K562 (cell line): Measurements from ENCODE around the gene TP53I13. TPM values are rescaled to one million over a fixed set of nuclear protein-coding genes. Genes with fewer than 3 reads are reported as not detected.

Experiments used
- DIDO1 ChIP-seq: fragments of 450-650 bp; IDR thresholded peaks from 2 replicates; pipeline ENCODE4 v1.6.1; 2016; ENCODE audit warnings: low read depth, missing biosample characterization, missing genetic modification characterization
- OTX1 ChIP-seq: fragments of 450-650 bp; formaldehyde crosslinking; IDR thresholded peaks from 2 replicates; pipeline ENCODE4 v1.4.0; 2022; ENCODE audit warnings: mild to moderate bottlenecking
- ZFX ChIP-seq: sonication (generic); formaldehyde crosslinking; IDR thresholded peaks from 2 replicates; pipeline ENCODE4 v1.8.0; 2022; ENCODE audit warnings: mild to moderate bottlenecking, missing genetic modification reagents, moderate library complexity
- polyA plus RNA-seq, 8 experiments: library from polyadenylated mRNA; depleted of rRNA in 4 of 8; stranded (reverse) in 5 of 8; unstranded in 3 of 8; fragments of >200 nt; fragmentation: Nextera tagmentation in 2 of 8; fragmentation: Illumina TruSeq in 1 of 8; extraction: Ambion mirVana in 2 of 8; extraction: Trizol in 1 of 8; gene quantifications; 2 replicates each; pipeline versions ENCODE4 v1.2.1 to v1.2.3, GENCODE V29; 2011 to 2014; ENCODE audit warnings: inconsistent platforms in 1 of 8, missing spikeins in 1 of 8
- total RNA-seq, 7 experiments: library from RNA; depleted of rRNA in 6 of 7; stranded (reverse); fragments of >200 nt in 6 of 7; fragmentation: Illumina TruSeq in 2 of 7; extraction: Trizol in 2 of 7; gene quantifications; 2 replicates each; pipeline versions ENCODE4 v1.2.1 to v1.2.3, GENCODE V29; 2011 to 2021; ENCODE audit warnings: low replicate concordance in 1 of 7
- TF ChIP-seq, protein P1 (sequence below), 2 experiments: fragments of 150-350 bp in 1 of 2; IDR thresholded peaks; 2 replicates each; pipeline ENCODE4 v1.6.1; 2012 to 2016; ENCODE audit warnings: low read depth in 2 of 2, low read length in 2 of 2, mild to moderate bottlenecking in 1 of 2, moderate library complexity in 1 of 2
- TF ChIP-seq, protein P2 (sequence below): fragments of 450-650 bp; IDR thresholded peaks from one replicate; pipeline ENCODE4 v1.6.1; 2018; ENCODE audit warnings: mild to moderate bottlenecking, moderate library complexity; ENCODE audit not compliant: partially characterized antibody
- TF ChIP-seq, protein P3 (sequence below): fragments of 450-650 bp; IDR thresholded peaks from 2 replicates; pipeline ENCODE4 v1.6.1; 2016; ENCODE audit warnings: antibody characterized with exemption
- TF ChIP-seq, protein P4 (sequence below): fragments of 450-650 bp; IDR thresholded peaks from 2 replicates; pipeline ENCODE4 v1.6.1; 2018; ENCODE audit warnings: mild to moderate bottlenecking, low read depth; ENCODE audit not compliant: partially characterized antibody

The TP53I13 gene
- total and polyA plus RNA-seq, 9 of the 15 experiments (the other 6 are each of a cell fraction or from before 2014, with no cell fraction given), result 0.08 to 28.3 (median 9.1) TPM

DNA sequence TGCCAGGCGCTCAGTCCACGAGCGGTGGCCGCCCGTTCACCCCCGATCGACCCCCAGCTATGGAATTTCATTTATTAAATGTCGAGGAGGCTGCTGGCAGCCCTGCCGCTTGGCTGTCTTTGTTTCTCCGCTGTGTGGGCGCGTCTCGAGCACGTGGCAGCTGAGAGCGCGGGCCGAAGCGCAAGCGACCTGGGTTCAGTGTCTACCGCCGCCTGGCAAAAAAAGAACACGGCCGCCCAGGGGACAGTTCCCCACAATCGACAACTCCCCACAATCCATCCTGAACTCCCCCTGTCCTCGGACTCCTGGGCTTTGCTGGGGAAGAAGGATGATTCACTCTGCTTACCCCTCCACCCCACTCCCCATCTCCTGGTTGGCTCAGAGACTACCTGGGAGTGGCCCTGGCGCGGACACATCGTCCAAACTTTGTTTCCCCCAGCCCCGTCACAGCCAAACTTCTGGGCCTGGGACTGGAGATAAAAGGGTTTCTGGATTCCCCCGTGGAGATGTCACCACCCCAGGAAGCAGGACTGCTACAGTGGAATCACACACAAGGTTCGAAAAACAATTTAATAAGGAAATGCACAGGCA lies 22.7 kb downstream of the TP53I13 start (continued):
- TF ChIP-seq, protein P1, sequence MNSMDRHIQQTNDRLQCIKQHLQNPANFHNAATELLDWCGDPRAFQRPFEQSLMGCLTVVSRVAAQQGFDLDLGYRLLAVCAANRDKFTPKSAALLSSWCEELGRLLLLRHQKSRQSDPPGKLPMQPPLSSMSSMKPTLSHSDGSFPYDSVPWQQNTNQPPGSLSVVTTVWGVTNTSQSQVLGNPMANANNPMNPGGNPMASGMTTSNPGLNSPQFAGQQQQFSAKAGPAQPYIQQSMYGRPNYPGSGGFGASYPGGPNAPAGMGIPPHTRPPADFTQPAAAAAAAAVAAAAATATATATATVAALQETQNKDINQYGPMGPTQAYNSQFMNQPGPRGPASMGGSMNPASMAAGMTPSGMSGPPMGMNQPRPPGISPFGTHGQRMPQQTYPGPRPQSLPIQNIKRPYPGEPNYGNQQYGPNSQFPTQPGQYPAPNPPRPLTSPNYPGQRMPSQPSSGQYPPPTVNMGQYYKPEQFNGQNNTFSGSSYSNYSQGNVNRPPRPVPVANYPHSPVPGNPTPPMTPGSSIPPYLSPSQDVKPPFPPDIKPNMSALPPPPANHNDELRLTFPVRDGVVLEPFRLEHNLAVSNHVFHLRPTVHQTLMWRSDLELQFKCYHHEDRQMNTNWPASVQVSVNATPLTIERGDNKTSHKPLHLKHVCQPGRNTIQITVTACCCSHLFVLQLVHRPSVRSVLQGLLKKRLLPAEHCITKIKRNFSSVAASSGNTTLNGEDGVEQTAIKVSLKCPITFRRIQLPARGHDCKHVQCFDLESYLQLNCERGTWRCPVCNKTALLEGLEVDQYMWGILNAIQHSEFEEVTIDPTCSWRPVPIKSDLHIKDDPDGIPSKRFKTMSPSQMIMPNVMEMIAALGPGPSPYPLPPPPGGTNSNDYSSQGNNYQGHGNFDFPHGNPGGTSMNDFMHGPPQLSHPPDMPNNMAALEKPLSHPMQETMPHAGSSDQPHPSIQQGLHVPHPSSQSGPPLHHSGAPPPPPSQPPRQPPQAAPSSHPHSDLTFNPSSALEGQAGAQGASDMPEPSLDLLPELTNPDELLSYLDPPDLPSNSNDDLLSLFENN (IDR thresholded peaks at IDR 0.05; ENCODE audit: low read depth in 2 of 2, low read length in 2 of 2), result no peak
- TF ChIP-seq OTX1 (CRISPR knock-in tag) (no peak), DIDO1 (no peak), ZFX (CRISPR knock-in tag) (peak; percentile 38)
- TF ChIP-seq, protein P2, sequence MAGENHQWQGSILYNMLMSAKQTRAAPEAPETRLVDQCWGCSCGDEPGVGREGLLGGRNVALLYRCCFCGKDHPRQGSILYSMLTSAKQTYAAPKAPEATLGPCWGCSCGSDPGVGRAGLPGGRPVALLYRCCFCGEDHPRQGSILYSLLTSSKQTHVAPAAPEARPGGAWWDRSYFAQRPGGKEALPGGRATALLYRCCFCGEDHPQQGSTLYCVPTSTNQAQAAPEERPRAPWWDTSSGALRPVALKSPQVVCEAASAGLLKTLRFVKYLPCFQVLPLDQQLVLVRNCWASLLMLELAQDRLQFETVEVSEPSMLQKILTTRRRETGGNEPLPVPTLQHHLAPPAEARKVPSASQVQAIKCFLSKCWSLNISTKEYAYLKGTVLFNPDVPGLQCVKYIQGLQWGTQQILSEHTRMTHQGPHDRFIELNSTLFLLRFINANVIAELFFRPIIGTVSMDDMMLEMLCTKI, result no peak
- TF ChIP-seq, protein P3, sequence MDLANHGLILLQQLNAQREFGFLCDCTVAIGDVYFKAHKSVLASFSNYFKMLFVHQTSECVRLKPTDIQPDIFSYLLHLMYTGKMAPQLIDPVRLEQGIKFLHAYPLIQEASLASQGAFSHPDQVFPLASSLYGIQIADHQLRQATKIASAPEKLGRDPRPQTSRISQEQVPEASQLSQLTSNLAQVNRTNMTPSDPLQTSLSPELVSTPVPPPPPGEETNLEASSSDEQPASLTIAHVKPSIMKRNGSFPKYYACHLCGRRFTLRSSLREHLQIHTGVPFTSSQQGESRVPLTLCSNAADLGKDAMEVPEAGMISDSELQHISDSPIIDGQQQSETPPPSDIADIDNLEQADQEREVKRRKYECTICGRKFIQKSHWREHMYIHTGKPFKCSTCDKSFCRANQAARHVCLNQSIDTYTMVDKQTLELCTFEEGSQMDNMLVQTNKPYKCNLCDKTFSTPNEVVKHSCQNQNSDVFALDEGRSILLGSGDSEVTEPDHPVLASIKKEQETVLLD, result no peak; the same call in 1 of the 2 replicates
- TF ChIP-seq, protein P4, sequence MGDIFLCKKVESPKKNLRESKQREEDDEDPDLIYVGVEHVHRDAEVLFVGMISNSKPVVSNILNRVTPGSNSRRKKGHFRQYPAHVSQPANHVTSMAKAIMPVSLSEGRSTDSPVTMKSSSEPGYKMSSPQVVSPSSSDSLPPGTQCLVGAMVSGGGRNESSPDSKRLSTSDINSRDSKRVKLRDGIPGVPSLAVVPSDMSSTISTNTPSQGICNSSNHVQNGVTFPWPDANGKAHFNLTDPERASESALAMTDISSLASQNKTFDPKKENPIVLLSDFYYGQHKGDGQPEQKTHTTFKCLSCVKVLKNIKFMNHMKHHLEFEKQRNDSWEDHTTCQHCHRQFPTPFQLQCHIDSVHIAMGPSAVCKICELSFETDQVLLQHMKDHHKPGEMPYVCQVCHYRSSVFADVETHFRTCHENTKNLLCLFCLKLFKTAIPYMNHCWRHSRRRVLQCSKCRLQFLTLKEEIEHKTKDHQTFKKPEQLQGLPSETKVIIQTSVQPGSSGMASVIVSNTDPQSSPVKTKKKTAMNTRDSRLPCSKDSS, result no peak
